H1 (cell line): ENCODE data around the gene HIGD2B. TPM values are rescaled to one million over a fixed set of nuclear protein-coding genes. Genes with fewer than 3 reads are reported as not detected.

Experiments used
- MAX ChIP-seq: IDR thresholded peaks from 2 replicates; pipeline ENCODE4 v1.6.1; 2012; ENCODE audit warnings: inconsistent platforms
- SRF ChIP-seq: IDR thresholded peaks from 2 replicates; pipeline ENCODE4 v1.6.1; 2011; ENCODE audit warnings: mild to moderate bottlenecking, low read depth, low read length, moderate library complexity
- polyA plus RNA-seq, 7 experiments: library from polyadenylated mRNA; depleted of rRNA in 3 of 7; stranded (reverse) in 5 of 7; unstranded in 2 of 7; fragments of >200 nt in 5 of 7; fragments of 200-250 nt in 2 of 7; gene quantifications; 1 replicate in 5 of 7; 2 replicates in 1 of 7; 4 replicates in 1 of 7; pipeline versions ENCODE4 v1.2.1 to v1.2.3, GENCODE V29; 2011 to 2013; ENCODE audit warnings: missing spikeins in 2 of 7, mixed read lengths in 2 of 7
- total RNA-seq: library from RNA; stranded (reverse); fragmentation: NEBNext Ultra II Directional; extraction: Animal tissue kit (Norgen Biotek cat#: 25700); gene quantifications from 2 replicates; pipeline ENCODE4 v1.2.1, GENCODE V29; 2021
- TF ChIP-seq, protein P1 (sequence below): IDR thresholded peaks from 2 replicates; pipeline ENCODE4 v1.6.1; 2011; ENCODE audit warnings: low read length, improper control_type of control experiment

Gene HIGD2B
- total and polyA plus RNA-seq, 2 of the 8 experiments (the other 6 are each of a cell fraction or from before 2014, with no cell fraction given), result not detected

GRCh38 chr15:72700076-72700475 is 14.1 kb upstream of the HIGD2B start (continued):
- TF ChIP-seq MAX (no peak), SRF (no peak)
- TF ChIP-seq, protein P1, sequence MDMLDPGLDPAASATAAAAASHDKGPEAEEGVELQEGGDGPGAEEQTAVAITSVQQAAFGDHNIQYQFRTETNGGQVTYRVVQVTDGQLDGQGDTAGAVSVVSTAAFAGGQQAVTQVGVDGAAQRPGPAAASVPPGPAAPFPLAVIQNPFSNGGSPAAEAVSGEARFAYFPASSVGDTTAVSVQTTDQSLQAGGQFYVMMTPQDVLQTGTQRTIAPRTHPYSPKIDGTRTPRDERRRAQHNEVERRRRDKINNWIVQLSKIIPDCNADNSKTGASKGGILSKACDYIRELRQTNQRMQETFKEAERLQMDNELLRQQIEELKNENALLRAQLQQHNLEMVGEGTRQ, result no peak
